ENCODE results near the gene LTA4H.

Gene LTA4H

DNA sequence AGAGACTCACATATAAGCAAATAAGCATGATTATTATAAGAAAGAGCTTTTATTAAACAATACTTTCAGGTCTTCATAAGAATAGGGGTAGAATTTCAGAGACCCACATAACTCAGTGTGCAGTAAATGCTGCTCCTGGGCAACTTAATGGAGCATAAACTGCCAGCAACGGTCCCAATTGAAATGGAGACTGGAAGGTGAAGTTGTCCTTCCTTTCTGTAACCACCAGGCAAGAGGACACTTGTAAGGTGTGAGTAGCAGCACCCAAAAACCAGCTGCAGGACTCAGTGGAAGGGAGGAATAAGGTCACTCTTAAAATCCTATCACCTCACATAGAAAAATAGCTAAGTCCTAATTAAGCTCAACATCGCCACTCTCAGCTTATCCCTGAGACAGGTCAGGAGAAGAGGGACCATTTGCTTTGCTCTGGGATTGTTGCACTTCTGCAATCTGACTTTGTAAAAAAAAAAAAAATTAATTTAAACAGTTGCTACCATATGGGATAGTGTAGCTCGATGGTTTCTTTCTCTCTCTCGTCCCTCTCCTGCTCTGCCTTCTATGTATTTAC lies 22.7 kb upstream of the LTA4H start:
- DNase-seq (ENCODE audit: low read depth): no peak

DNA sequence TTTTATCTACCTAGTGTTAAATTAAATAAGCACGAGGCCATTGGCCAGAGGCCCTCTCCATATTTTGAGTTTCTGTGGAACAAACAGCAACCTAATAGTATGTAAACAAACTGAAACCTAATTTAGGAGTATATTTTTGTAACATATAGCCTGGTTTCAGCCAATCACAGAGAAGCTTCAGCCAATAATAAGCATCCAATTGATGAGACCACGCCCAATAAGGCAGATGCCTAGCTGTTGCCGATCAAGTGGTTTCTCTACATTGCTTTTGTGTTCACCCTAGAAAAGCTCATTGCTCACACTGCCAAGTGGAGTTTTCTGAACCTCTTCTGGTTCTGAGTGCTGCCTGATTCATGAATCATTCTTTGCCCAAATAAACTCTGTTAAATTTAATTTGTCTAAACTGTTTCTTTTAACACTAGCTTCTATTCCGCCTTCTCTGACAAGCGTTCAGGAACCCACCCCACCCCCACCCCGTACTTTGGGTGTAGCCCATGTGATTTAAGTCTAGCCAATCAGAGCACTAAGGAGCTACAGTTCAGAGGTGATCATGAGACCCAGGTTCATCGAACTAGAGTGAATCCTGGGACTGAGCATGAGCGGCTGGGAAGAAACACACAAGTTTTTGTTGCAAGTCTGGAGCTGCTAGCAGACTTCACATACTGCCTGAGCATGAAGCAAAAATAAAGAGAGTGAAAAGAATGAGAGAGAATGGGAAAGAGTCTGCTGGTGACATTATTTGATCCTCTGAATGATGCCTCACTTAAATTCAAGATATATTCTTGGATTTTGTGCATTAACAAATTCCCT lies 21.5 kb upstream of the LTA4H start:
- no peak for DNase-seq (ENCODE audit: low read depth)

DNA sequence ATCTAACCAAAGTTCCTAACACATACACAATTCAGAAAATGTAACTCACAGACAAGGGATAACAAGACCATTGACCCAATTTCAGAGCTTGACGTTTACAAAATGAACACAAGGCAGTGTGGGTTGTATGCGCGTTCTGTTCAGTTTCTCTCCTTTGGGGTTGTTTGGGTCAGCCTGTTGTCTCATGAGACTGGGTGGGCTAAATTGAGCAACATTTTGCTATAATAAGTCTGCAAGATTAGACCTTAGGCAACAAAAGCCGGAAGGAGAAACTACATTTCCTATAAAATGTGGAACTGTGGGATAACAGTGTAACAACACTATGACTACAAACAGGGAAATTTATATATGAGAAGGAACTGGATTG lies 18.8 kb upstream of the LTA4H start:
- no peak for DNase-seq (ENCODE audit: low read depth)

DNA sequence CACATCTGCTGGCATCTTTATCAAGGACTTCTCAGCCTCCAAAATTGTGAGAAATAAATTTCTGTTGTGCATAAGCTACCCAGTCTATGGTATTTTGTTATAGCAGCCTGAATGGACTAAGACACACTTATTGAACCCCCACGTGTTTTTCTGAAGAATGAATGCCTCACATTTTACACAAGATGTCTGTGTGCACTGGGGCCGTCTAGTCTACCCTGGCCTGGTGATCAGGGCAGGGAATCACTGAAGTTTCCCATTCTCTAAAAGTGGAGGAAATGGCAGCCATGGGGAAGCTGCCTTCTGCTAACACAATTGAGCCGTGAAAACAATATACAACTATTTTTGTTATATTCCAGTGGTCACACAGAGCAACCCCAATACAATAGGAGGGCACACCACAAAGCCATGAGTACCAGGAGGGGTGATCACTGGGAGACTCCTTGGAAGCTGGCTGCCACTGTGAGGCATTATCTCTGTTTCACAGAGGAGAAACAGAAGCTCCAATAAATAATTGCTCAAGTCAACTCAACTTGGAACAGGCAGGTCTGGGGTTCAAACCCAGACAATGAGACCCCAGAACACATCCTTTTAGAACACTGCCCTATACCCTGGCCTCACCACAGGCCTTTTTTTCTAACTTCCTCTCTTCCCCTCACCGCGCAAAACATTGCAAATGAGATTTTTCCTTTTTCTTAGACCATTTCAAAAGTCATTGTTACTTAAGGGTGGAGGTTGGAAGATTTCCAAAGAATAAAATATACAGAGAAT lies 18.3 kb upstream of the LTA4H start:
- no peak for DNase-seq (ENCODE audit: low read depth)

DNA sequence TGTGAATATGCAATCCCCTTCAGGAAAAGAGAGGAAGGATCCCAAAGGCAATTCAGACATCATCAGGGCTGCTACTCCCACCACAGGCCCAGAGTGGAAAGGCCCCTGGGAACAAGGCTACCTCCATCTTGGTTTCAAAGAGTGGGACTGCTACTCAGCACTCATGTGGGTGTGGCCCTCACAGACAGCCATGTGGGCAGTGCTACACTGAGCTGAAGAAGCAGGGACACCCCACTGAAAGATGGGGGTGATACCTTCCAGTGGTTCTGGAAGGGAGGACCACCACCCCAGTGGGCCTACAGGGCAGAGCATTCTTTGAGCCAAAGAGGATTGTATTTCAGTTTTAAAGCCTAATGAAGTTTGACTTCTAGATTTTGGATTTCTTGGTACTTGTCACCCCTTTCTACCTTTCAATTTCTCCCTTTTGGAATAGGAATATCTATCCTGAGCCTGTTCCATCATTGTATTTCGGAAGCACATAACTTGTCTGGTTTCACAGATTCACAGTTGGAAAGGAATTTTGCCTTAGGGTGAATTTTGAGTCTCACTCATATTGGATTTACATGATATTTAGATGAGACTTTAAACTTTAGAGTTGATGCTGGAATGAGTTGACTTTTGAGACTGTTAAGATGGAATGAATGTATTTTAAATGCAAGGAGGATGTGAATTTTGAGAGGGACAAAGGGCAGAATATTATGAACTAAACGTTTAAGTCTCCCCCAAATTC lies 16.5 kb upstream of the LTA4H start:
- DNase-seq (ENCODE audit: low read depth): no peak

DNA sequence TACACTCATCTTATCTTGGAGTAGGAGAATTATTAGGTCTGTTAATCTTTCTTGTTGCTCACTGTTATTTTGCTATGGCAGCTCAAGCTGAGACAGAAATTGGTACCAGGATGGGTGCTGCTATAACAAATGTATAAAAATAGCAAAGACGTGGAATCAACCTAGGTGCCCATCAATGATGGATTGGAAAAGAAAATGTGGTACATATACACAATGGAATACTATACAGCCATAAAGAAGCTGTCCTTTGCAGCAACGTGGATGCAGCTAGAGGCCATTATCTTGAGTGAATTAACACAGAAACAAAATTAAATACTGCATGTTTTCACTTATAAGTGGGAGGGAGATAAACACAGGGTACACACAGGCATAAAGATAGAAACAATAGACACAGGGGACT lies 14.8 kb upstream of the LTA4H start:
- DNase-seq (ENCODE audit: low read depth): no peak

DNA sequence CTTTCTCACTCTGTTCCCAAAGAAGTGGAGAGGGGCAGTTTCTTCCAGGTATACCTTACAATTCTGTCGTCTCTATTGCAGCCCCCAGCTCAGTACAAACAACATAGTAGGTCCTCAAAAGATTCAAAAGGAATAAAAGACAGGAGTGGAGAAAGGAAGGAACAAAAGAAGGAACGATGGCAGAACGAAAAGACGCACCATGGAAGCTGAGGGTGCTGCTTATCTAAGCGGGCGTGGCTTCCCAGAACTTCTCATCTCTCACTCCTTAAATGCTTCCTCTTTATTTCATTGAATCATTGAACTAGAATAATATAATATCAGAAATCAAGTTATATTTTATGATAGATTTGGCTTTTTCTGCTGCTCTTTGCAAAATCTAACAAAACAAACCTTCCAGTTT lies 13.7 kb upstream of the LTA4H start:
- DNase-seq (ENCODE audit: low read depth): no peak

DNA sequence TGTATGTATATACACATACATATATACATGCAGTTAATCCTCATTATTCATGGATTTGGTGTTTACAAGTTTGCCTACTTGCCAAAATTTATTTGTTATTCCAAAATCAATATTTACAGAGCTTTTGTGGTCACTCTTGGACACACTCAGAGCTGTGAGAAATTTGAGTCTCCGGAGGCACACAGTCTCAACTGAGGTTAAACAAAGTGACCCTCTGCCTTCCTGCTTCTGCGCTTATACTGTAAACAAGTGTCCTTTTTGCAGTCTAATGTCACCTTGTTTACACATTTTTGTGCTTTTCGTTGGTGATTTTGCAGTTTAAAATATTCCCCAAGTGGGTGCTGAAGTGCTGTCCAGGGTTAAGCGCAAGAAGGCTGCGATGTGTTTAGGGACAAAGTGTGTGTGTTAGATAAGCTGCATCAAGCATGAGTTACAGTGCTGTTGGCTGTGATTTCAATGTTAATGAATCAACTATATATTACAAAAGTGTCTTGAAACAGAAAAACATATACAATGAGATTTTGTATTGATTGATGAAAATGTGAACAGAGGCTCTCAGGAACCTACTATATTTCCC lies 13.1 kb upstream of the LTA4H start:
- no peak for DNase-seq (ENCODE audit: low read depth)

DNA sequence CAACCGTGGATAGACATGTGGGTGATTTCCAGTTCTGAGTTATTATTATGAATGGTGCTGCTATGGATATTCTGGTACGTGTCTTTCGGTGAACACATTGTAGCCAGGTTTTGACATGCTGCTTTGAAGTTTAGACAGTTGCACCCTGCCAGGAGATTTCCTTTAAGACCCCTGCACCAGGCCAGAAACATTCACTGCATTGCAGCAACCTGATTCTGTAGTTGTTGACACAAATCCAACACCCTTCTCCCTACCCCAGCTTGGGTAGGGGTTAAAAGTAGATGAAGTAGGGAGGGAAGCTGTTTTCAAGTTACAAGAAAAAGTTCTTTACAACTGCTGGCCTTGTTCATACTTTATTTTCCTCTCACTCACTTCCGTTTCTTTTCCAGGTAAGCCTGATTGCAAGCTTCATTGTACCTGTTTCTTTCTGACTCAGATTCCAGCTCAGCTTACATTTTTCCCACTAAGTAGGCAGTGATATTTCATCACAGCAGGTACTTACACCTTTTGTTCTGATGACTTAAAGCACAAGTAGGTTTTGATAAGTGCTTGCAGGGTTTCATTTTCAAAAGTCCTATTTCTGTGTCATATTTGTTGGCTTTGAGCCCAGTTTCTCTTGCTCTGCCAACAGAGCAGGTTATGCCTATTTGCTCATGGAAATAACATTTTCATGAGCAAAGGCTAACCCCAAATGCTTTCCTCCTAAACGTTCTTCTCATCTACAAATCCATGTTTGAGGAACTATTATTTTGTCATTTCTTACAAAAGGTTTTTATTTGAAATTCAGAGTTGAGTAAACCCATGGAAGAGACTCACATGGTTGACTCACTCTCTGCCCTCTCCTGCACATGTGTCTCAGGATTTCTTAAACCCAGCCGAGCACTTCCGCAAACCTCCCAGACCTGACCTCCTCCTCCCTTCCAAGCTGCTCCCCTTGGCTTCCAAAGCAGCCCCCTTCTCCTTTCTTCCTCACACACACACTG lies 12.1 kb upstream of the LTA4H start:
- DNase-seq (ENCODE audit: low read depth): no peak

DNA sequence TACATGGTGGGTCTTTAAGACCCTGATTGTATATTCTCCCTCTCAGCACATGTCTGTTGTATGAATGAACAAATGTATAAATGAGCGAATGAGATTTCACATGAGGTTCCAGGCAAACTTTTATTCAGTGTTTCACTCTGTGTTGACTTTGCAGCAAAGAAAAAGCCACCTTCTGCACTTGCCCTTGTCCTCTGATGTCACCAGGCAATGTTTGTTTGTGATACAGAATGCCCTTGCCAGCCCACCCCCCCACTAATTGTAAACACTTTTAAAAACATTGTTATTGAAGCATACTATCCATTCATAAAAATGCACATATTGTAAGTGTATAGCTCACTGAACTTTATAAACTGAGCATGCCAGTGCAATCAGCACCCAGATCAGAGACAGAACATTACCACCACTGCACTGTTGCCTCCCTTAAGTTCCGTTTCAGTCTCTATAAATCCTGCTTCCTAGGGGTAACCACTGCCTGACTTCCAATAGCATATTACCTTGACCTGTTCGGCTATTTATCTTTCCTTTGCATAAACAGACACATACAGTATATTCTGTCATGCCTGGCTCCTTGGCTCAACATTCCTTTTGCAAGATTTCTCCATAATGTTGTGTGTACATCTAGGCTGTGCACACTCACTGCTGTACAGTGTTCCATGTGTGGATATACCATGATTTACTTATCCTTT lies 11.3 kb upstream of the LTA4H start:
- no peak for DNase-seq (ENCODE audit: low read depth)

DNA sequence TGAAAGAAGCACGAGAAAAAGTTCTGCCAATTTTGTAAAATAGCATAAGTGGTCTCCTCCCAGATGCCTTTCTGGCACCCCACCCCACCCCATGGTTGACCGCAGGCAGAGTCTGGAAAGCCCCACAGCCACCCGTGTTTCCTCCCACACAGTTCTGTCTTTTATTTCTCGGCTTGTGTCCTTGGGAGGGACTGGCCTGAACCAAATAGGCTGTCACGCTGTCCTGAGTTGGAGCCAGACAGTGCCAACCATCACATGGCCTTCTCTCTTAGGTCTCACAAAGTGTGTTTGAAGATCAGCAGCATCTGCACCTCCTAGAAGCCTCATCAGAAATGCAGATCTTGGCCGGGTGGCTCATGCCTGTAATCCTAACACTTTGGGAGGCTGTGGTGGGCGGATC lies 10.2 kb upstream of the LTA4H start:
- DNase-seq (ENCODE audit: low read depth): no peak

DNA sequence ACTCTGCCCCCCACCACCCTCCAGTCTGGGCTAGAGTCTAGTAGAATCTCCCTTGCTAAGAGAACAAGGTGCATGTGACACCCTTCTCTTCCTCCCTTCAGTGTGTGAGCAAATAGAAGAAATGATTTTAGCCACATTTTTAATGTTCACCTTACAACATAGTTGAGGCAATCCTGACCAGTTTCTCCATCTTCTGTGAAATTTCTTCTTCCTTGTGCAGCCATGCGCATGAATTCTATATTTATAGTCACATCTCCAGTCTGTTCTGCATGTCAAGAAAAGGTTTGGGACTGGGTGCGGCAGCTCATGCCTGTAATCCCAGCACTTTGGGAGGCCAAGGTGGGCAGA lies 9.5 kb upstream of the LTA4H start:
- no peak for DNase-seq (ENCODE audit: low read depth)

DNA sequence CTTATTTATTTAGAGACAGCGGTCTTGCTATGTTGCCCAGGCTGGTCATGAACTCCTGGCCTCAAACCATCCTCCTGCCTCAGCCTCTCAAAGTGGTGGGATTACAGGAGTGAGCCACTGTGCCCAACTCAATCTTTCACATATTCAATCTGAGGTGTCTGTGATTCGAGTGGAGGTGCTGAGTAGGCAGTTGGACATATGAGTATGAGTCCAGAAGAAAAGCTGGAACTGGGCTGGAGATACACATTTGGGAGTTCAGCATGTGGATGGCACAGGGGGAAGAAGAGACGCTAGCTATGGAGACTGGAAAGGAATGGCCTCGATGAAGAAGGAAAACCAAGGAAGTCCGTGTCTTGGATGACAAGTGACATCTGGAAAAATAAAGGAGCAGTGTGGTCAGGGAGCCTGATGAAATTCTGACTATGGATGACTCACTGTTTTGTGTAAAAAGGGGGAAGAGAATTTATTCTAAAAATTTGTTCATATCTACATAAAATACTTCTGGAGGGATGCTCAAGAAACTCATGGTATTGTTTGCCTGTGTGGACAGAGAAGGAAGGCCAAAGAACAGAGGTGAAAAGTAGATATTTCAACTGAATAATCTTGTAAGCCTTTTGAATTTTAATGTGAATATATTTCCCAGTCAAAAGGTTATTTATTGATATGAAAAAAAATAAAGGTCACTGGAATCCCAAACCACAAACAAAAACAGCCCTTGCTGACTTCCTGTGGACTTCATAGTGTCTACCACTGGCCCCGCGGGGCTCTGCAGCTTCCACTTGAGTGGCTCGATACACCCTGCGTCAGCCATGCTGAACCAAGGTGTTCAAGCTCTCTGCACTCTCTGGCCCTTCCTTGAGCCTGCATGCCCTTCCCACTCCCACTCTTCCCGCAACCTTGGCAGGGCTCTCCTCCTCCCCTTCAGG lies 8.9 kb upstream of the LTA4H start:
- no peak for DNase-seq (ENCODE audit: low read depth)

DNA sequence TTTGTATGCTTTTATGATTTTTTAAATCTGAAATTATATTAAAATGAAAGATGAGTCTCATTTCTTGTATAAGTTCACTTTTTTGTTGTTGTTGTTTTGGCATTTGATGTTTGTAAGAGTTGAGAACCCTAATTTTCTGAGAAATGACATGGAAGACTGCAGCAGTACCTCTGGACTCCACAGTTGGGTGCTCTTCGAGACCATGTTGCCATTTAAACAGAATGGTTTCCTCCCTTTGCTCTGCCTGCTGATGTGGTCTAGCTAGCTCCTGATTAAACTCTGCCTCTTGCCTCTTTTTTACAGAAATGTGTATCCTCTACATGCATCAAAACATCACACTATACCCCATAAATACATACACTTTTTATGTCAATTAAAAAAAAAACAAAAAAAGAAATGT lies 5.8 kb upstream of the LTA4H start:
- no peak for DNase-seq (ENCODE audit: low read depth)

DNA sequence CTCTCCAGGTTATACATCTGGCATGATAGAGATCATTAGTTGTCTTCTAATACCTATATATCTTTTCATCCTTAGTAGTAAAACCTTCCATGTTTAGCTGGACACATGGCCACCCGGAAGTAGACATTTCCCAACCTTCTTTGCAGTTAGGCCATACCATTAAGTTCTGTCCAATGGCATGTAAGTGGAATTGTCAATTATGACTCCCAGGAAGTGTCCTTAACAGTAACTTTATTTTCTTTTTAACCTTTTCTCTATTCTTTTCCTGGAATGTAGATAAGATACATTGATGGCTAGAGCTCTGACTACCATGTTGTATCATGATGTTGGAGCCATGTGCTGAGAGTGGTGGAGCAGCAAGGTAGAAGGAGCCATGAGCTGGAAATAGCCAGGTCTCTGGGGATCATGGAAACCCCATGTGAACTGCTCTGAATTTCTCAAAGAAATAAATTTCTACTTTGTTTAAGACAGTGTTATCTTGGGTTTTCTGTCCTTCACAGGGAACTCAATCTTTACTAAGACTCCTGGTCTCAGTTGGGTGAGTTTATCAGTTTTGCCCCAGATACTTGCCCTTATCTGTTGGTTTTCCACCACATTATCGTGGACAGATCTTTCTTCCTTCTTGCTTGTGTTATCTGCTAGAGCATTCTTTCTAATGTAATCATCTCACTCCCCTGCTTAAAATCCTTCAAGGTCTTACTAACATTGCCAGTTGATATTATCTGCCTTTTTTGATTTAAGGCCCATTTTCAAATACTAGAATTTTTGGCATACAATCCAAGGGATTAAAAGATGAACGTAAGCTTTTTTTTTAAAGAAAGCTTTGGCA lies 5.1 kb upstream of the LTA4H start:
- no peak for DNase-seq (ENCODE audit: low read depth)

DNA sequence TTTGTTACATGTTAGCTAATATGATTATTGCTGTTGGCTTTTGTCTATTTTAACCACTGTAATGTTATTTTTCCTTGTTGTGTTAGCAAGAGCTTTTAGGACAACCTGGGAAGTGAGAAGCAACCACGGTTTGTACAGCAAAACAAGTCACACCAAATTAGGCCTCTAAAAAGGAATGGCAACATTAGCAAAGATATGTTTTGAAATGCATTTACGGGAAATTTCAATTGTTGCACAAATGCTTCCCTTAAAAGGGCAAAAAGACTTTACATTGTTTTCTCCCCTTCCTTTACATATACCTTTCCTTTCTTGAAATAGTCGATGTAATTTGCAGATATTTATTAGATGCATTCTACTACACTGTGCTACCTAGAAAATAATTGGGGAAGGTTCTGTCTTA lies 4.1 kb upstream of the LTA4H start:
- DNase-seq (ENCODE audit: low read depth): no peak

DNA sequence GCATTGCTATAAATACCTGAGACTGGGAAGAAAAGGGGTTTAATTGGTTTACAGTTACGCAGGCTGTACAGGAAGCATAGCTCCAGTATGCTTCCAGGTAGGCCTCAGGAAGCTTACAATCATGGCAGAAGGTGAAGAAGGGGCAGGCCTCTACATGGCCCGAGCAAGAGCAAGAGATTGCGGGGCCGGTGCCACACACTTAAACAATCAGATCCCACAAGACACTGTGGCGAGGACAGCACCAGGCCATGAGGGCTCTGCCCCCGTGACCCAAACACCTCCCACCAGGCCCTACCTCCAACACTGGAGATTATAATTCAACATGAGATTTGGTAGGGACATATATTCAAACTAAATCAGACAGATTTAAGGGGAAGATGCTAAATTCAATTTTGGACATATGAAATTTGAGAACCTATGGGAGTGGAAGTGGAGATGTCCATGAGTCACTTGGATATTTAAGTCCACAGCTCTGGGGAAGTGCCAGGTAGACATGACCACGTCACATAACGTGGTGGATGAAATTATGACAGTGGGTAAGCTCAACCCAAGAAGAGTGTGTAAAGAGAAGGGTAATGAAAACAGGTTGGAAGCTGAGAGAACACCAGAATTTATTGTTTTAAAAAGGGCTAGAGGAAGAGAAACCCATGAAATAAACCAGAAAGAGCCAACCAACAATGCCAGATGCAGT lies 1.5 kb upstream of the LTA4H start:
- no peak for DNase-seq (ENCODE audit: low read depth)
